GM18519 (cell line): ENCODE data around the gene DAD1.
"Not testable (repeated sequence)": the region's sequence is repeated elsewhere in the genome, so short reads cannot be mapped to it uniquely, and the experiment has no call there.

Experiments
- ATAC-seq: cut with Tn5 transposase; IDR thresholded peaks from one replicate; pipeline ENCODE4 v1.9.1; 2021; ENCODE audit warnings: mild to moderate bottlenecking, moderate library complexity; ENCODE audit not compliant: unreplicated experiment, low FRiP score

Gene DAD1

DNA sequence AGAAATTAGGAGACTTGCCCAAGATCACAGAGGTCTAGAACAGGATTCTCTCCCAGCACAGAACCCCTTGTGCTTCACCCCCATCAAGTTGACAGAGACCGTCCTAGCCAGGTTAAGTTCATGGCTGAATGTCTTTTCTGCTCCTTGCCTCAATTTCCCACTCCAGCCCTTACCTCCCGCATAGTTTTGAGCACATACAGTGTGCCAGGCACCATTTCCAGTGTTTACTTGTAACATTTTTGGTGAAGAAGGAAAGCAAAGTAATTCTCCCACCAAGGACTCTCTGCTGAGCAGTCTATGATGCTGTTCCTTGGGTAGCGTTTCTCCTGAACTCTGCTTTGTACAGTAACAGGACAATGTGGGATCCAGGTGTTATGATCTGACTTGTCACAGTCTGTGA lies 10.3 kb upstream of the DAD1 start:
- no peak for ATAC-seq

- ATAC-seq, result no peak
Measured at GRCh38 chr14:22598896-22599244, 9.8 kb upstream of the DAD1 start.

- ATAC-seq, result no peak
Measured at GRCh38 chr14:22598099-22598895, 9.3 kb upstream of the DAD1 start, which contains the start of gene ABHD4. ABHD4 (plus strand) TSS chr14:22598300; CDS start chr14:22598307, 7 bp downstream.

GRCh38 chr14:22597771-22598098 lies 8.7 kb upstream of the DAD1 start:
- ATAC-seq, result no peak

GRCh38 chr14:22597265-22597664 lies 8.2 kb upstream of the DAD1 start:
- ATAC-seq, result no peak

DNA sequence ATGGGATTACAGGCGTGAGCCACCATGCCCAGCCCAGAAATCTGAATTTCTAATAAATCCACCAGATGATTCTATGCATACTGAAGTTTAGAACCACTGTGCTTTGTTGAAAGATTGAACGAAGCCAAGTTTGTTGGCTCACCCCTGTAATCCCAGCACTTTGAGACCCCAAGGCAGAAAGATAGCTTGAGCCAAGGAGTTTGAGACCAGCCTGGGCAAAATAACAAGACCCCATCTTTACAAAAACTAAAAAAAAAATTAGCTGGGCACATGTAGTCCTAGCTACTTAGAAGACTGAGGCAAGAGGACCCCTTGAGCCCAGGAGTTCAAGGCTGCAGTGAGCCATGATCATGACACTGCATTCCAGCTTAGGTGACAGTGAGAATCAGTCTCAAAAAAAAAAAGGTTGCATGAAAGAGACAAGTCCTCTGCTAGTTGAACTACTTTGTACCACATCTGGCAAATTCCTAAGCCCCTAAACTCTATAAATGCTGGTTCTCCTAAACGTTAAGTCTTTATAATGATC lies 7.4 kb upstream of the DAD1 start:
- ATAC-seq, result no peak

DNA sequence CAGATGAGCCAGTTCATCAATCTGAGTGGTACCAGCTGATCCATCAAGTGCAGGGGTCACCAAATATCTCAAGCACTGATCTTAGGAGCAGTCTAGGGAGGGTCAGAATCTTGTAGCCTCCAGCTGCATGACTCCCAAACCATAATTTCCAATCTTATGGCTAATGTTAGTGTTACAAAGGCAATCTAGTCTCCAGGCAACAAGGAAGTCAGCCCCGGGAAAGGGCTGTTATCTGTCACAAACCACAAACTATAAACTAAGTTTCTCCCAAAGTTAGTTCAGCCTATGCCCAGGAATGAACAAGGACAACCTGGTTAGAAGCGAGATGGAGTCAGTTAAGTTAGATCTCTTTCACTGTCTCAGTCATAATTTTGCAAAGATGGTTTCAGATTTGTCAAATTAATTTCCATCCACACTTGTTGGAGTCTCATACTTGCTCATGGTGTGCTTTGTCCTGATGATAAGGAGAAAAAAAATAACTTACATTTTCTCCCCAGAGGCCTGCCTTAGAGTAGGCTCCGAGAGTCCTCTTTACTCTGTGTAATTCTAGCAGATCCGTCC lies 5.2 kb upstream of the DAD1 start:
- no peak for ATAC-seq

GRCh38 chr14:22593601-22594000 lies 4.6 kb upstream of the DAD1 start:
- no peak for ATAC-seq

DNA sequence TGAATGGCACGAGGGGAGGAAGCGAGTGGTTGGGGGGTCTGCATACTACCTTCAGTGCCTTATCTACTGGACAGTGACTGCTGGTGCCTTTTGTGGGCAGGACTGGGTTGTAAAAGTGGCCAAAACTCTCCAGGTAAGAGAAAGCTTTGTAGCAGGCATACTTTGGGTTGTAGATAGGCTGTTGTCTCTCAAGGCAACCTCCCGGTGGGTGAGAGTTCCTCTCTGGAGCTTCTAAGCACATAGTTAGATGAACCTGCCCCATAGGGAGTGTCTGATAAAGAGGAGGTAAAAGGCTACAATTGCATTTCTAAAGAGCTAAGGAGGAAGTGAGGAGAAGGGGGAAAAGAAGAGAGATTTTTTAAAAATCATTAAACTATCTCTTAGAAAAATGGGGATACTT lies 4.2 kb upstream of the DAD1 start:
- no peak for ATAC-seq

DNA sequence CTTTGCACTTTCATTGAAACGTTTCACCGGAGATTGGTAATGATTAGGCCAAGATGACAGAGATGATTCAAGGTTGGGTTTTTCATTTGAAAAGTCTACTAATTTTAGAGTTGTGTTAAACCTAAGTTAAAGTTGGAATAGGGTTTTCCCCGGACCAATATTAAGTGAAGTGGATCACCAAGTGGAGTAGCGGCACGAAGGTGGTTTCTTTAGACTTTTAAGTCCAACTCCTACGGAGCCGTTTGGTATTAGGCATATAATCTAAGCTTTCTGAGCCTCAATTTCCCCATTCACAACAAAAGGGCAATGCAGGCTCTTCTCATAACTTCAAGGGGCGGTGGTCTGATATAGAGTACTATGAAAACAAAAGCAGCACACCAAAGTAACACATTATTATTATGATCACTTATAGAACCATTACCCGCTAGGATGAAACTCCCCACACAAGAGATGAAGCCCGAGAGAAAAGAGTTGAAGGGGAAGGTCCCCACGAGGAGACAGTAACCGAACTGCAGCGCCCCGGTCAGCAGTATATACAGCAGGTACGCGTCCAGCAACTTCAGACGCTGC lies 413 bp downstream of the DAD1 start:
- no peak for ATAC-seq

DNA sequence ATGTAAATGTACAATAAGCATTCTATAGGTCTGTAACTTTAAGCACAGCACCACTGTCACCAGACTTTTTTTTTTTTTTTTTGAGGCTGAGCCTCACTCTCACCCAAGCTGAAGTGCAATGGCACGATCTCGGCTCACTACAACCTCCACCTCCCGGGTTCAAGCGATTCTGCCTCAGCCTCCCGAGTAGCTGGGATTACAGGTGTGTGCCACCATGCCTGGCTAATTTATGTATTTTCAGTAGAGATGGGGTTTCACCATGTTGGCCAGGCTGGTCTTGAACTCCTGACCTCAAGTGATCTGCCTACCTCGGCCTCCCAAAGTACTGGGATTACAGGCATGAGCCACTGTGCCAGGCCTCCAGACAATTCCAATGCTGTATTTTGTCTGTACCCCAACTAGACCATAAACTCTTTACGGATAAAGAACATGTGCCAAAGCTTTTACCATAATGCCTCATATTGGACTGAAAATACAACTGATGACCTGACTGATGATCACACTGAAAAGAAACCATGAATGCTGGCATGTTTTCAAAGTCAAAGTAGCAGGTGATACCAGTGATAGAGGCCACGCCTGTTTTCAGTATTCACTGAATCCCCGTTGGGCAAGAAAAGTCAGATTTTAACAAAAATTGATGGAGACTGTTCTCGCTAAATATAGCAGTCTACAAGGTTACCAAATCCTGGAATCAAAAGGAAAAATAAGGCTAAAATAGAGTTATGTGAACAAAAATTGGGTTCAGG lies 1.2 kb downstream of the DAD1 start:
- not testable (repeated sequence) for ATAC-seq

GRCh38 chr14:22587247-22587646 lies 1.8 kb downstream of the DAD1 start:
- ATAC-seq, result no peak

- no peak for ATAC-seq
Measured at GRCh38 chr14:22583994-22584393, 5.0 kb downstream of the DAD1 start.

DNA sequence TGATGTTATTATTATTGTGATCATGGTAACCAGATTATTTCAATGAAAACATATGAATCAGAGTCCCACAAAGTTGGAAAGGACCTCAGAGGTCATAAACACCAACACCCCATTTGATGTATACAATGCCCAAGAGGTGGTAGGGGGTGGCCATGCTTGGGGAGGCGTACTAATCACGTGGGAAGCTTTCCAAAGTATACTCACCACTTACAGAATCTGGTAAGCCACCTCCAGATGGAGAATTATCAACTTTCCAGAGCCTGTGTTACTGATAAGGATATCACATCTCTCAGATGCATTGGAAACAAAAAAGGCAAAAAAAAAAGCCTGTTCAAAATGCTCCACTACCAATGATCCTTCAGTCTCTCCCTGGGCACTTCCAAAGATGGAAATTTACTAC lies 8.4 kb downstream of the DAD1 start:
- no peak for ATAC-seq

- no peak for ATAC-seq
Measured at GRCh38 chr14:22579881-22580280, 9.1 kb downstream of the DAD1 start.

GRCh38 chr14:22579236-22579635 lies 9.8 kb downstream of the DAD1 start:
- ATAC-seq, result no peak

DNA sequence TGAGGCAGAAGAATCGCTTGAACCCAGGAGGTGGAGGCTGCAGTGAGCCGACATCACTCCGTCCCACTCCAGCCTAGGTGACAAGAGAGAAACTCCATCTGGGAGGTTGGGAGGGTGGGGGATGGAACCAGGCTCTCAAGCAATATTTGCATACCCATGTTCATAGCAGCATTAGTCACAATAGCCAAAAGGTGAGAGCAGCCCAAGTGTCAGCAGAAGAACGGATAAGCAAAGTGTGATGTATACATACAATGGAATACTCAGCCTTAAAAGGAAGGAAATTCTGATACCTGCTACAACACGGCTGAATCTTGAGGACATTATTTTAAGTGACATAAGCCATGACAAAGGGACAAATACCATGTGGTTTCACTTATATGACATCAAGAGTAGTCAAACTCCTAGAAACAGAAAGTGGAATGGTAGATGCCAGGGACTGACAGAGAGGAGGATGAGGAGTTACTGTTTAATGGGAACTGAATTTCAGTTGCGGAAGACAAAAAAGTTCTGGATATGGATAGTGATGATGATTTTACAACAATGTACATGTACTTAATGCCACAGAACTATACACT lies 11.6 kb downstream of the DAD1 start:
- ATAC-seq, result no peak

DNA sequence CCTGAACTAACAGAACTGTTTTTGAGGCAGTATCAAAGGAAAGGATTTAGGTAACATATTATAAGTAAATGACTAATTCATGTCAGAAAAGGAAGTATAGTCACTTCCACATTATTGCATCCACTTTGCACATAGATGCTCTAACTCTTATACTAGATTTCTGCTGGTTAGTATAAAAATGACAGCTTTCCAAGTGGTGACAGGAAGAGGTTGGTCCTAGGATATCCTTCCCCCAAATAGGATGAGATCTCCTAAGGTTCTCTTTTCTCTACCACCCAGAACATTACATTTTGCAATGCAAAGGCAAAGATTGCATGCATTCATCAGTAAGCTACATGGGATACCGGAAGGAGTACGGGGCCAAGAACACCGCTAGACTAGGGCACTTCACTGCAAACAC lies 15.2 kb downstream of the DAD1 start:
- ATAC-seq, result no peak

DNA sequence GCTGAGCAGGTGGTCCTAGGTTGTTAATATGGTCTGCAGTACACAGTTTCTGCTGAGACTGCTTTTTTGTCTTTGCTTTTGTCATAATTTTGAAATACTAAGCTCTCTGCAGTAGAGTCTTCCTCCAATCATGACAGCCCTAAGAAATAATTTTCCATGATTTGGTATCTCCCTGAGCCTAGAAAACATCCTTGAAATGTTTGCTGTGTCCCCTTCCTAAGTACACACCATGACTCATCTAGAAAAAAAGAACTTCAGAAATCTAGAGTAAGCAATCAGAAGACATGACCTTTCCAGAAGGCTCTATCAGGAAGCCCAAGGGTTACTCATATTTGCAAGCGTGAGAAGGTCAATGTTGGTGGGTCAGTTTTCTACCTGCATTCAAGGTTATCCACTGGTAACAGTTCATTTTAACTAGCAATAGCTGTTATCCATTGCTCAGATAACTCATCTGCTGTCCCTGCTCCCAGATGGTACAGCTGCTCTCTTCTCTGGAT lies 16.4 kb downstream of the DAD1 start:
- ATAC-seq, result no peak

DNA sequence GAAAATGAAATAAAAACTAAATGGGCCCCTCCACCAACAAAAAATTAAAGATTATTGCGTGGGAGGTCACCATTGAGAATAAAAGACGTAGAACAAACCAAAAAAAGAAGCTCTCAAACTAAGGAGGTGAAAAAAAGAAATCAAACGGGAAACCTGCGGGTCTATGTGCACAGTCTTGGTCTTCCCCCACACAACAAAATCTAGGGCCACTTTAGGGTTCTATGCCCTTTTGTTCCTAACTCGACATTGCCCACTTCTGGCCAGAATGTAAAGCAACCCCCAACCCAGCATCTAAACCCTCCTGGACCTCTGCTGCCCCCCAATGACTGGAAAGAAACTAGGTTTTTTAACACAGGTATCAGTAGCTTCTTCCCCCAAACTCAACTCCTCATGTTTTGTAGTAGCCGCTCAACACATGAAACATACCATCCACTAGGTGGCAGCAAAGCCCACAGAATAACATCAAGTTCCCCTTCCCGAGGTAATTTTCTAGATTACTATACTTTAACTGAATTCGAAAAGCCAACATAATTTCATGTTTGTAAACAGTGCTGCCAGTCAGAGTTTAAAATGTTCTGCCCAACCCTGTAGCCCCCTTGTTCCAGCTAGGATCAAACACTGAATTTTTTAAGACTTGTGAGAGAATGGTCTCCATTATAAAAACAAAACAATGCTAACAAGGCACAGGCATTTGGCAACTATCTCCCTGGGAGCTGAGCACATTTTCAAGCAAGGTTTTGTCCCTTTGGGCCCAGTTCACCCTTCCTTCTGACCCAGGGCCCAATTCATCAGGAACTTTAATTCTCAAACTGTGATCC lies 18.7 kb downstream of the DAD1 start:
- ATAC-seq, result no peak
